NCI-H526 (cell line): ENCODE results near the gene JRKL.
"Not testable (repeated sequence)": the region's sequence is repeated elsewhere in the genome, so short reads cannot be mapped to it uniquely, and the experiment has no call there.

ENCODE experiments used
- DNase-seq, 2 experiments: peaks; one replicate each; lab custom pipeline; 2025; lab: John Stamatoyannopoulos, UW

JRKL gene

GRCh38 chr11:96394773-96395172 is 5.0 kb downstream of the JRKL start:
- no peak for DNase-seq

GRCh38 chr11:96396637-96397036 is 6.8 kb downstream of the JRKL start:
- DNase-seq: no peak

- DNase-seq: no peak
Observed at GRCh38 chr11:96397863-96398262, 8.1 kb downstream of the JRKL start.

GRCh38 chr11:96400697-96401096 is 10.9 kb downstream of the JRKL start:
- no peak for DNase-seq

- not testable (repeated sequence) for DNase-seq
Observed at GRCh38 chr11:96411412-96411811, 21.6 kb downstream of the JRKL start.

- DNase-seq: no peak
Observed at GRCh38 chr11:96412761-96413381, 23.1 kb downstream of the JRKL start.

- no peak for DNase-seq
Observed at GRCh38 chr11:96413408-96413807, 23.6 kb downstream of the JRKL start.

GRCh38 chr11:96424693-96425092 is 34.9 kb downstream of the JRKL start:
- no peak for DNase-seq

GRCh38 chr11:96430668-96431067 is 40.9 kb downstream of the JRKL start:
- DNase-seq: no peak

- not testable (repeated sequence) for DNase-seq
Observed at GRCh38 chr11:96432654-96433053, 42.8 kb downstream of the JRKL start.
